ENCODE results near the gene CHAT.

Gene CHAT

DNA sequence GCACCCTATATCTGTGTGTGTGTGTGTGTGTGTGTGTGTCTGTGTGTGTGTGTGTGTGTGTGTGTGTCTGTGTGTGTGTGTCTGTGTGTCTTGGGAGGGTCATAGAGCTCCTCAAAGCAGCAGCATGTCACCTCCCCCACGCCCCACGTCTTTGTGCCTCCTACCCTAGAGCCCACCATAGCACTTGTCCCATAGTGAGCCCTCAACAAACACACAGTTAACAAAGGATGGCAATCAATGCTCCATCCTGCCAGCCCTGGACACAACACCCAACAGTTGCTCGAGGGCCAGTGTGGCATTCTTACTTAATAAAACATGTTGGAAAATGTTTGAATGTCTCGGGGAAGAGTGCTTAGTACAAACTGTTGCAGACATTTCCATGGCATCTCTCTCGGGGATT lies 96.1 kb downstream of the CHAT start:
- H3K4me3 ChIP-seq (ENCODE audit: low read depth, low read length), result no peak overlapping the region
- DNase-seq (ENCODE audit: low read depth), result no peak
- TF ChIP-seq CTCF (IDR thresholded peaks at IDR 0.05; ENCODE audit: control insufficient read depth, extremely low read depth, insufficient read depth), result no peak

DNA sequence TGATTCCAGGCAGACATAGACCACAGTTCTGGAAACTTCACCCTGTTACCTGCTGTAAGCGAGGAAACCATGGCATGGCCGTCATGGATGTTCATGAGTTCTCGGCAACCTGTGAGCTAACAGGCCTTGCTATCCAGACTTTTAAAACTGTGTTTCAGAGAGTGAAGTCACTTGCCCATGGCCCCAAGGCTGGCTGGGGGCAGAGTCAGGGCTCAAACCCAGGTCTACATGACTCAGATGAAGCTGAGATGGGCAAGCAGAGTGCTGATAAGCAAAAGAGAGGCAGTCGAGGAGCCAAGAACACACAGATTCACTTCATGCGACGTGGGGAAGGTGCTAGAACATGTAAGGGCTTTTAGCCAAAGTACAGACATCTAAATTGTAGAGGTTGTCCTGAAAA lies 97.1 kb downstream of the CHAT start:
- no peak for DNase-seq (ENCODE audit: low read depth)
- TF ChIP-seq CTCF (IDR thresholded peaks at IDR 0.05; ENCODE audit: control insufficient read depth, extremely low read depth, insufficient read depth), result no peak
- H3K4me3 ChIP-seq (ENCODE audit: low read depth, low read length), result no peak overlapping the region

DNA sequence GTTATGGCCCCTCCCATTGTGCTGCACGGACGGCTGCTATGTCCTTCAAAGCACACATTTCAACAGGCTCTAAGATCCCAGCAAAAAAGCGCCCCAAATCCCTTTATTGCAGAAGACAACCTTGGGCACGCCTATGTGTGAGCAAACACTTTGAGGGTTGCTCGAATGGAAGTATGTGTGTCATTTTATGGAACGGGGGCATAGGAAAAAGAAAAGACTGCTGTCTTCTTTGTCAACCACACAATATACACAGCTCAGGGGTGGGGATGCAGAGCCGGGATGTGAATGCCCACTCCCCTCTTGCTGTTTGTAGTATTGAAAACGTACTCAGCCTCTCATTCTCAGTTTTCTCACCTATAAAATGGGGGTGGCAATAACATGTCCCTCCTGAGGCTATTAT lies 97.6 kb downstream of the CHAT start:
- DNase-seq (ENCODE audit: low read depth), result no peak
- H3K4me3 ChIP-seq (ENCODE audit: low read depth, low read length), result no peak overlapping the region
- no peak for TF ChIP-seq CTCF (IDR thresholded peaks at IDR 0.05; ENCODE audit: control insufficient read depth, extremely low read depth, insufficient read depth)

DNA sequence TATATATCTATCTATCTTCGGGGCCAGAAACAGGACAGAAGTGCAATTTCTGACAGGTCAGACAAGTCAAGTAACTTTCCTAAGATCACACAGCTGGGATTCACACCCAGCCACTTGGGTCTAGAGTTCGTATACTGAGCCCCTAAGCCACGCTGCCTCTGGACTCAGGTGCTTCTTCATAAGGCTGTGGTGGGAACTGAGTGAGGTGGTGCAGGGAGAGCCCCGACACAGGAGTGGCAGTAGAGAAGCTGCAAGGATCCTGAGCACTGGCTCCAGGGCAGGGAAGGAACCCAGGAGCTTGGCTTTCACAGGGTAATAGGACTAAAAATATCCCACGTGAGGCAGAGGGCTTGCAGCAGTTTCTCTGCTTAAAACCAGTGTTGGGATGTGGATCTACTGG lies 99.4 kb downstream of the CHAT start:
- no peak overlapping the region for H3K4me3 ChIP-seq (ENCODE audit: low read depth, low read length)
- DNase-seq (ENCODE audit: low read depth), result no peak

More for the DNA sequence above, 99.4 kb downstream of the CHAT start:
- no peak for TF ChIP-seq CTCF (IDR thresholded peaks at IDR 0.05; ENCODE audit: control insufficient read depth, extremely low read depth, insufficient read depth)

Data from LNCaP clone FGC (cell line).